Measurements from ENCODE around the gene PNRC1. TPM values are rescaled to one million over a fixed set of nuclear protein-coding genes. Genes with fewer than 3 reads are reported as not detected.

Gene PNRC1
- total and polyA plus RNA-seq, 2 experiments from 2014 or later = 35.0 to 38.6 TPM

GRCh38 chr6:89066940-89067646 is 13.5 kb upstream of the PNRC1 start (continued):
- no peak for TF ChIP-seq REST (IDR thresholded peaks at IDR 0.05; ENCODE audit: unreplicated experiment)

- no peaks in the 10 kb centered on the region for H3K4me1 ChIP-seq (ENCODE audit: insufficient read depth)
- Mint-ChIP-seq H3K27ac (no peak overlapping the region), H3K9me3 (peaks cover 7% of the 10 kb centered on the region), H3K36me3 (ENCODE audit: low read depth) (peaks cover 3% of the 10 kb centered on the region; the same call in 1 of the 3 replicates), H3K27me3 (ENCODE audit: insufficient read depth, low read depth, poor library complexity) (no peaks in the 10 kb centered on the region), H3K4me3 (no peak overlapping the region), H3K4me1 (no peaks in the 10 kb centered on the region; the same call in 2 of the 3 replicates)
- H3K27me3 ChIP-seq (ENCODE audit: insufficient read depth) = no peaks in the 10 kb centered on the region
- H3K9me2 ChIP-seq (ENCODE audit: insufficient read depth) = no peaks in the 10 kb centered on the region
- no peak overlapping the region for H2AFZ ChIP-seq
- H4K20me1 ChIP-seq (replicated peaks; ENCODE audit: insufficient read depth) = no peaks in the 10 kb centered on the region
- no peaks in the 10 kb centered on the region for H3F3A ChIP-seq (replicated peaks; ENCODE audit: low read depth)
- no peak for ATAC-seq
- DNase-seq (ENCODE audit: low spot score) = no peak
- no peak overlapping the region for H3K4me2 ChIP-seq
- H3K4me3 ChIP-seq = no peak overlapping the region
- no peaks in the 10 kb centered on the region for H3K79me2 ChIP-seq (replicated peaks; ENCODE audit: insufficient read depth)
- no peak overlapping the region for H3K27ac ChIP-seq (ENCODE audit: low read depth)
- H3K36me3 ChIP-seq (ENCODE audit: insufficient read depth) = no peaks in the 10 kb centered on the region
- TF ChIP-seq REST (IDR thresholded peaks at IDR 0.05; ENCODE audit: unreplicated experiment) (no peak), NANOG (IDR thresholded peaks at IDR 0.05; ENCODE audit: borderline replicate concordance) (no peak), POLR2AphosphoS5 (IDR thresholded peaks at IDR 0.05; ENCODE audit: low read depth) (no peak), JUNB (IDR thresholded peaks at IDR 0.05; ENCODE audit: unreplicated experiment) (no peak), EZH2phosphoT487 (IDR thresholded peaks at IDR 0.05; ENCODE audit: unreplicated experiment) (no peak), ETS1 (IDR thresholded peaks at IDR 0.05) (no peak), STAT1 (IDR thresholded peaks at IDR 0.05; ENCODE audit: unreplicated experiment) (no peak), ZNF114 (CRISPR knock-in tag; IDR thresholded peaks at IDR 0.05) (no peak), CTCF (conservative IDR thresholded peaks at IDR 0.05; ENCODE audit: low read depth in 2 of 2) (no peak), CREB1 (CRISPR knock-in tag; IDR thresholded peaks at IDR 0.05; ENCODE audit: low read depth) (no peak)
Measured at GRCh38 chr6:89067796-89068195, 12.8 kb upstream of the PNRC1 start.

All from GM23338 (cell line).